G401 (cell line): Measurements from ENCODE around the gene CYP2B6. TPM values are rescaled to one million over a fixed set of nuclear protein-coding genes. Genes with fewer than 3 reads are reported as not detected.
"Not testable (repeated sequence)": the region's sequence is repeated elsewhere in the genome, so short reads cannot be mapped to it uniquely, and the experiment has no call there.

Source experiments
- DNase-seq: peaks from one replicate; pipeline ENCODE4 v3.0.0-alpha.2; 2015; ENCODE audit warnings: low spot score
- in situ Hi-C: cut with HindIII; loops from 2 replicates; pipeline ENCODE4 v1.10.0; 2016; ENCODE audit warnings: low sequenced_read_pairs, mixed read lengths
- total RNA-seq: library from RNA; depleted of rRNA; stranded (reverse); fragments of >200 nt; shearing (Covaris generic); gene quantifications from 2 replicates; pipeline ENCODE4 v1.2.3, GENCODE V29; 2014; rRNA removed

Gene CYP2B6
- total RNA-seq, 1 experiment from 2014 or later: not detected

DNA sequence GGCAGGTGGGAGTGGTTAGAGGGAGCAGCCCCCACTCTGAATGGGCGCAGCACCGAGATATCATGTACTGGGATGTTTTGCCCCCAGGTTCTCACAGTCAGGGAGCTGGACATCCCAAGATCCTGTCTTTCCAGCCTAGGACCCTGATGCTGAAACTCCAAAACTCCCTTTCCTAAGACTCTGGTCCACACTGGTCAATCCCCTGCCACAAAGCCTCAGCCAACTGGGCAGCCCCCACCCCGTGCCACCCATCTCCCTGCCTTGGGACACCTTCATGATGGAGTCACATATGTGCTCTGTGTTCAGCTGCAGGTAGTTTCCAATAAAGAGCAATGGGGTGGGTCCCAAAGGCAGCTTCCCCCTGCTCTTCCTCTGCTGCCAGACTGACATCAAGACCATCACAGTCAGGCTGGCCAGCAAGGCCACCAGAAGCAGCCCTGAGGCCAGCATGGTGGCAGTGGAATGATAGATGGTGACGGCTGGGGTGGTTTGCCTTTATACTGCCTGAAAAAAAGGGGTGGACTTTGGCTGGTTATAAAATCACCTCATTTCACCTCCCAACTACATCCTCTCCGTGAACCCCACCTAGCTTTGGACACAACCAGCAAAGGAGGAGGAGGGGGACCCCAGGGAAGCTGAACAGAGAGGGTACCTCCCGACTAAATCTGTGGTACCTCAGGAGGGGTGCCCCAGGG, 36.3 kb downstream of the CYP2B6 start:
- in situ Hi-C loops: no loop called here
- no peak for DNase-seq

GRCh38 chr19:41029524-41030432, 38.7 kb downstream of the CYP2B6 start:
- in situ Hi-C loops: no loop called here
- DNase-seq: no peak

- no peak for DNase-seq
- in situ Hi-C loops: no loop called here
These were observed 39.6 kb downstream of the CYP2B6 start for GRCh38 chr19:41030651-41031050.

GRCh38 chr19:41031916-41032315, 40.8 kb downstream of the CYP2B6 start:
- in situ Hi-C loops: no loop called here

GRCh38 chr19:41033324-41033723, 42.2 kb downstream of the CYP2B6 start:
- DNase-seq, in situ Hi-C loops: not testable (repeated sequence)

More at GRCh38 chr19:41031916-41032315, 40.8 kb downstream of the CYP2B6 start:
- no peak for DNase-seq

DNA sequence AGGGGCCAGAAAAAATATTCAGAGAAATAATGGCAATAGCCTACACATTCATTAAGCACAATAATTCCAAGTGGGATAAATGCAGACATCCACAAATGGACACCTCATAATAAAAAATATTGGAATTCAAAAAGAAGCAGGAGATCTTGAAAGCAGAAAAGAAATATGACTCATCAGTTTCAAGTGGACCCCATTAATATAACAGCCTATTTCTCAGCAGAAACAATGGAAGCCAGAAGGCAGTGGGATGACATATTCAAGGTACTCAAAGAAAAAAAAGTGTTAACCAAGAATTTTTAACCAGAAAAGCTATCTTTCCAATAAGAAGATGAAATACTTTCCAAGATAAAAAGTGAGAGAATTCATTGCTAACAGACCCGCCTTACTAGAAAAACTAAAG, 48.7 kb downstream of the CYP2B6 start:
- DNase-seq: no peak
- in situ Hi-C loops: no loop called here

GRCh38 chr19:41045095-41045494, 54.0 kb downstream of the CYP2B6 start:
- in situ Hi-C loops: not testable (repeated sequence)

DNA sequence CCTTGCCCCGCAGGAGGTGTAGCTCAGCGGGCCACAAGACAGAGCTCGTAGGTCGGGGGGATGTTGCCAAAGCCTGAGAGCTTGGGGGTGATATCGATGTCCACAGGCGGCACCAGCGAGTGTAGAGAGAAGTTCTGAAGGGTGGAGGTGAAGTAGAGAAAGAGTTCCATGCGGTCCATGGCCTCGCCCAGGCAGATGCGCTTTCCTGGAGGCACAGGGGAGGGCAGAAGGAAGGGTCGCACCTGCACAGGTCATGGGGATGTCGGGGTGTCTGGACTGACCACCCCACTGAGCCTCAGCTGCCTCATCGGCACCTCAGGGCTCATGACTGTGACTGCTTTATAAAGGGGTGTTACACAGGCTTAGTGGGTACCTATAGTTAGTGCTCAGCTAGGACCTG, 59.3 kb downstream of the CYP2B6 start:
- in situ Hi-C loops: no loop called here
- DNase-seq: no peak

More at GRCh38 chr19:41045095-41045494, 54.0 kb downstream of the CYP2B6 start:
- not testable (repeated sequence) for DNase-seq

DNA sequence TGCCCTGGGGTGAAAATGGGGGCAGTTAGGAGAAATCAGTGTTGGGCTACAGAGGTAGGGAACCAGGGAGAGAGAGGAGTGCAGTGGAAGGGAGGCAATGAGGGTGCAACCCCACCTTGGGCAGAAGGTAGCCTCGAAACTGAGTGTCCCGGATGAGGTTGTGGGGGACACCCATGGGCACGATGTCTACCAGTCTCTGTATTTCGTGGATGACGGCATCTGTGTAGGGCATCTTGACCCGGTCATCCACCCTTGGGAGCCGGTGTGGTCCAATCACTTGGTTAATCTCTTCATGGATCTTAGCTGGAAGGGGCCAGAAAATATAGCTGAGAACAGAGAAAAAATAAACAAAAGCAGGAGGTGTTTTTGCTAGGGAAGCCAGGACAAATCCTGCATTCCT, 61.1 kb downstream of the CYP2B6 start:
- DNase-seq, in situ Hi-C loops: not testable (repeated sequence)

DNA sequence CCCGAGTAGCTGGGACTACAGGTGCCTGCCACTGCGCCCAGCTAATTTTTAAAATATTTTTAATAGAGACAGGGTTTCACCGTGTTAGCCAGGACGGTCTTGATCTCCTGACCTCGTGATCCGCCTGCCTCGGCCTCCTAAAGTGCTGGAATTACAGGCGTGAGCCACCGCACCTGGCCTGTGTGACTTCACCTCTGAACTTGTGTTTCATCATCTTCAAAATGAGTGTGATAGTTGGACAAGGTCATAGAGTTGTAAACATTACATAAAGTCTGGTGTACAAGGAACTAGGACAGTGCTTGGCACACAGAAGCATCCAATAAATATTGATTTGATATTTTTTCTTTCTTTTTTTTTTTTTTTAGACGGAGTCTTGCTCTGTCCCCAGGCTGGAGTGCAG, 62.2 kb downstream of the CYP2B6 start:
- in situ Hi-C loops: not testable (repeated sequence)

DNA sequence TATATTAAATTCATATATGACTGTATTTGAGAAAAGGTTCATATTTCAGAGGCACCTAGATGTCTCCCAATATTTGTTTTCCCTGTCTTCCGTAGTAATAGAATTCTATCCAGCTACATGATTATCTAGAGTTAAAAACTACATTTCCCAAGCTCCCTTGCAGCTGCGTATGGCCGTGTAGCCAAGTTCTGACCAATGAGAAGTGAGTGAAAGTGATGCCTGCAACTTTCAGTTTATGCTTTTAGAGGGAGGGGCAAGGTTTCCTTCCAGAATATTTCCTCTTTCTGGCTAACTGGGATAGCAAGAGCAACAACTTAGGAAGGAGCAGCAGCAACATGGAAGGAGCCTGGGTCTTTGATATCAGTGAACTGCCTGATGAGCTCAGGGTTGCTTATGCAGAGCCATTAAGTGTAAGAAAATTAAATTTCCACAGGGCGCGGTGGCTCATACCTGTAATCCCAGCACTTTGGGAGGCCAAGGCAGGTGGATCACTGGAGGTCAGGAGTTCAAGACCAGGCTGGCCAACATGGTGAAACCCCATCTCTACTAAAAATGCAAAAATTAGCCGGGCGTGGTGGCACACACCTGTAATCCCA, 74.0 kb downstream of the CYP2B6 start:
- in situ Hi-C loops: no loop called here

More for the DNA sequence above, 62.2 kb downstream of the CYP2B6 start:
- DNase-seq: not testable (repeated sequence)

More for the DNA sequence above, 74.0 kb downstream of the CYP2B6 start:
- DNase-seq: no peak

Other genes starting within 250 kb of the CYP2B6 start
- gene ACTMAP, start 240.8 kb upstream of the CYP2B6 start, total RNA-seq: 3.3 and 6.8 TPM in 2 replicates
- gene SNRPA, start 240.1 kb upstream of the CYP2B6 start, total RNA-seq: 134 and 162 TPM in 2 replicates
- gene MIA, start 215.8 kb upstream of the CYP2B6 start, total RNA-seq: 3.8 TPM in 1 of 2 replicates, not detected in the other
- 8.2 and 20.8 TPM in 2 replicates for gene RAB4B, start 213.0 kb upstream of the CYP2B6 start, total RNA-seq
- gene EGLN2, start 192.1 kb upstream of the CYP2B6 start, total RNA-seq: 113 and 117 TPM in 2 replicates
- not detected in 2 replicates for gene CYP2A6, start 140.8 kb upstream of the CYP2B6 start, total RNA-seq
- gene CYP2A7, start 109.1 kb upstream of the CYP2B6 start, total RNA-seq: not detected in 2 replicates
- not detected in 2 replicates for gene CYP2A13, start 97.2 kb downstream of the CYP2B6 start, total RNA-seq
- gene CYP2F1, start 123.2 kb downstream of the CYP2B6 start, total RNA-seq: not detected in 2 replicates
- gene CYP2S1, start 201.9 kb downstream of the CYP2B6 start, total RNA-seq: not detected in 2 replicates
- gene AXL, start 227.9 kb downstream of the CYP2B6 start, total RNA-seq: 21.0 and 22.4 TPM in 2 replicates